Chondrocyte (in vitro differentiated cells): Measurements from ENCODE around the gene MYO5C. TPM values are rescaled to one million over a fixed set of nuclear protein-coding genes. Genes with fewer than 3 reads are reported as not detected.

Source experiments
- DNase-seq: peaks from one replicate; pipeline ENCODE4 v3.0.0; 2021; ENCODE audit warnings: mixed read lengths, low spot score
- H3K27ac Mint-ChIP-seq: one replicate; pipeline ENCODE4 v1.8.0; 2021; ENCODE audit warnings: mild to moderate bottlenecking, moderate library complexity, mixed read lengths; ENCODE audit not compliant: unreplicated experiment
- H3K27me3 Mint-ChIP-seq: 2 replicates; pipeline ENCODE4 v1.8.0; 2021; ENCODE audit warnings: low read depth, mixed read lengths
- H3K36me3 Mint-ChIP-seq: 2 replicates; pipeline ENCODE4 v1.8.0; 2021; ENCODE audit warnings: low read depth, mixed read lengths
- H3K4me1 Mint-ChIP-seq: 2 replicates; pipeline ENCODE4 v1.8.0; 2021; ENCODE audit warnings: low read depth, mild to moderate bottlenecking, mixed read lengths
- H3K4me3 Mint-ChIP-seq: one replicate; pipeline ENCODE4 v1.8.0; 2021; ENCODE audit warnings: mild to moderate bottlenecking, moderate library complexity, mixed read lengths; ENCODE audit not compliant: unreplicated experiment
- H3K9me3 Mint-ChIP-seq: 2 replicates; pipeline ENCODE4 v1.8.0; 2021; ENCODE audit warnings: low read depth, mixed read lengths
- CTCF ChIP-seq: fragments of 200-600 bp; sonication (generic); IDR thresholded peaks from 2 replicates; pipeline ENCODE4 v1.5.0; 2021; ENCODE audit warnings: antibody characterized with exemption, mild to moderate bottlenecking, moderate library complexity
- total RNA-seq: library from RNA; stranded (reverse); gene quantifications from 3 replicates; pipeline ENCODE4 v1.2.1, GENCODE V29; 2021

MYO5C gene
- total RNA-seq, 1 donor from 2014 or later: 1.4 TPM

- TF ChIP-seq CTCF: no peak
- H3K27ac Mint-ChIP-seq: no peak overlapping the region
- peaks cover 3% of the 10 kb centered on the region for H3K9me3 Mint-ChIP-seq
- H3K4me1 Mint-ChIP-seq: peaks cover 7% of the 10 kb centered on the region
- peak overlapping the region; percentile 55 for H3K4me3 Mint-ChIP-seq
- H3K27me3 Mint-ChIP-seq: no peaks in the 10 kb centered on the region
- DNase-seq: no peak
- H3K36me3 Mint-ChIP-seq: no peaks in the 10 kb centered on the region
Measured at GRCh38 chr15:52294881-52295420, 653 bp downstream of the MYO5C start.

- Mint-ChIP-seq H3K27ac (no peak overlapping the region), H3K36me3 (no peaks in the 10 kb centered on the region), H3K4me1 (peaks cover 22% of the 10 kb centered on the region), H3K4me3 (no peak overlapping the region), H3K9me3 (no peaks in the 10 kb centered on the region), H3K27me3 (no peaks in the 10 kb centered on the region)
- no peak for TF ChIP-seq CTCF
- no peak for DNase-seq
Measured at GRCh38 chr15:52292780-52293392, 2.7 kb downstream of the MYO5C start.

GRCh38 chr15:52291204-52291603 lies 4.4 kb downstream of the MYO5C start:
- H3K27me3 Mint-ChIP-seq: no peaks in the 10 kb centered on the region
- H3K27ac Mint-ChIP-seq: no peak overlapping the region
- no peak for TF ChIP-seq CTCF
- no peaks in the 10 kb centered on the region for H3K36me3 Mint-ChIP-seq
- no peaks in the 10 kb centered on the region for H3K9me3 Mint-ChIP-seq
- no peak for DNase-seq
- H3K4me3 Mint-ChIP-seq: no peak overlapping the region
- H3K4me1 Mint-ChIP-seq: peaks cover 22% of the 10 kb centered on the region

DNA sequence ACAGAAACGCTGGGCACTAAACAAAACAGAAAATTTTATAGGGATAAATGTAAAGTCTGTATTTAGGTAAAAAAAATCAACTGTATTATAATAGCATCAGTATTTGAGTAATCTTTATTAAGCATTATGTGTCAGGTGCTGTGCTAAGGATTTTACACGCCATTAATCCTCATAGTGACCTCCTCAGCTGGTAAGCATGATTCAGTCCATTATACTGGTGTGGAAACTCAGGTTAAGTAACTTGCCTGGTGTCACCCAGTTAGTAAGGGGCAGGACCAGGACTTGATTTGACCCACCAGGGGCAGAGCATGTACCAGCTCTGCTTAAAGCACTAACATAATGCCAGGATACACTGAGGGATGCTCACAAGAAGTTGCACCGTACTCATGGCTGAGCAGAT lies 4.8 kb downstream of the MYO5C start:
- peaks cover 22% of the 10 kb centered on the region for H3K4me1 Mint-ChIP-seq
- H3K4me3 Mint-ChIP-seq: no peak overlapping the region
- H3K27me3 Mint-ChIP-seq: no peaks in the 10 kb centered on the region
- no peak for DNase-seq
- no peak overlapping the region for H3K27ac Mint-ChIP-seq
- no peak for TF ChIP-seq CTCF
- no peaks in the 10 kb centered on the region for H3K36me3 Mint-ChIP-seq
- H3K9me3 Mint-ChIP-seq: no peaks in the 10 kb centered on the region

DNA sequence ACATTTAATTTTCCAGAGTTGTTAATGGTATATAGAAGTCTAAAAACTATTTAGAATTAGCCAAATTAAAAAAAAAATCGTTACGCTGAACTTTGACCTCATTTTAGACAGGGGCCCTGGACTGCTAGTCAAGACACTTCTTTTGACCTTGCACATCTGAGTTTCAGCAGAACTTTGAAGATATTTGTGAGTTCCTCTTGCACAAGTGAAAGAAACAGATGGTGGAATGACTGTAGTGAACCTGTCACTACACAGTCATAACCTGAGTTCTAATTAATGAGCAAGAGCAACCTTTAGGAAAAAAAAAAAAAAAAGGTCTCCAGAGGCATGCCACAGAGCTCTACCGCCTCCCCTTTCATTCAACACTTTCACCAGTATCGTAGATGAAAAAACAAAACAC lies 5.3 kb downstream of the MYO5C start:
- DNase-seq: no peak
- Mint-ChIP-seq H3K4me1 (peaks cover 22% of the 10 kb centered on the region), H3K36me3 (no peaks in the 10 kb centered on the region), H3K4me3 (no peak overlapping the region), H3K27me3 (no peaks in the 10 kb centered on the region), H3K27ac (no peak overlapping the region), H3K9me3 (no peaks in the 10 kb centered on the region)
- TF ChIP-seq CTCF: no peak
